Thoracic aorta endothelial cell (primary cell): Measurements from ENCODE around the gene MAPK10. TPM values are rescaled to one million over a fixed set of nuclear protein-coding genes. Genes with fewer than 3 reads are reported as not detected.

ENCODE experiments used
- small RNA-seq: library from RNA; depleted of rRNA; stranded (forward); fragments of <200 nt; gene quantifications from one replicate; pipeline ENCODE3, GENCODE V24; 2012
- total RNA-seq: library from RNA; depleted of rRNA; stranded (reverse); fragments of >200 nt; gene quantifications from 2 replicates; pipeline ENCODE4 v1.2.3, GENCODE V29; 2012

MAPK10 gene
- total RNA-seq, result 0.27 and 0.36 TPM in 2 replicates

DNA sequence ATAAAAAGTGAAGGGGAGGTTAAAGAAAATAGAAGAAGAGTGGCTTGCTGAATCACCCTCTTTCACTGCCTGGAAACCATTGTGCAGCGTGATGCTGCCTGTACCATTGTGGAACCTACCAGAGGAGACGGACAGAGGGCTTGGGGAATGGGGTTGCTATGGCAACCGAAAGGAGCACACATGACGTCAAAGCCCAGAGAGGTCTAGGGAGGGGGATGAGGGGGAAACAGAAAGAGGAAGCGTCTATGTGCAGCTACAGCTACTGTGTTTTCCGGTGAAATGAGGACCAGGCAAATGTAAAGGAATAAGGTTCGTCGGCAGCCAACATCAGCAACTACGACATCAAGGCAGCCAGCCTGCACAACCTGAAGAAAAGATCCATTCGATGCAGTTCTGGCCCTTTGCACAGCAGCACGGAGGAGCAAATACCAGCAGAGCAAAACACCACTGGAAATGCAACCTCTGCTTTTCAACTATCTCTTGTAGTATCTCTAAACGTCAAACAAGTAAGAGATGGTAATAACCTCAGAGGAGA is at the start of gene MAPK10:
TSS of gene MAPK10 (minus strand) at position 110 of the 535 bp plus-strand sequence.

Small RNAs within 50 kb of the gene (small RNA-seq; reads per million reads assigned to genes)
- gene RN7SKP96, result not detected

Other genes starting within 250 kb of the MAPK10 start
- gene PTPN13, start 234.3 kb upstream of the MAPK10 start, total RNA-seq, result 7.2 and 7.7 TPM in 2 replicates